Liver (tissue), 3 donors: ENCODE data around the gene LNPK.

Experiments
- GABPA ChIP-seq, 2 donors: IDR thresholded peaks in 1 of 2; conservative IDR thresholded peaks in 1 of 2; 2 replicates each; pipeline ENCODE4 v1.6.1; 2016; ENCODE audit warnings: antibody characterized with exemption in 2 of 2, mild to moderate bottlenecking in 1 of 2, moderate library complexity in 1 of 2
- HNF4A ChIP-seq, 2 donors: conservative IDR thresholded peaks; 2 replicates each; pipeline ENCODE4 v1.6.1; 2016; ENCODE audit warnings: antibody characterized with exemption in 2 of 2, mild to moderate bottlenecking in 2 of 2
- SP1 ChIP-seq: IDR thresholded peaks from 2 replicates; pipeline ENCODE4 v1.6.1; 2018; ENCODE audit warnings: antibody characterized with exemption, mild to moderate bottlenecking
- YY1 ChIP-seq: IDR thresholded peaks from 2 replicates; pipeline ENCODE4 v1.6.1; 2016; ENCODE audit warnings: antibody characterized with exemption, mild to moderate bottlenecking
- TF ChIP-seq, protein P1 (sequence below): fragments of 150-350 bp; IDR thresholded peaks from 2 replicates; pipeline ENCODE4 v1.5.1; 2017; ENCODE audit warnings: improper control_type of control experiment, low read depth, low read length; ENCODE audit not compliant: missing input control
- TF ChIP-seq, protein P2 (sequence below): IDR thresholded peaks from 2 replicates; pipeline ENCODE4 v1.6.1; 2016; ENCODE audit warnings: antibody characterized with exemption, mild to moderate bottlenecking
- TF ChIP-seq, protein P3 (sequence below): IDR thresholded peaks from 2 replicates; pipeline ENCODE4 v1.6.1; 2016; ENCODE audit warnings: antibody characterized with exemption
- TF ChIP-seq, protein P4 (sequence below): IDR thresholded peaks from 2 replicates; pipeline ENCODE4 v1.6.1; 2016; ENCODE audit warnings: antibody characterized with exemption
- donor health status: healthy.
- donor health status: healthy.

DNA sequence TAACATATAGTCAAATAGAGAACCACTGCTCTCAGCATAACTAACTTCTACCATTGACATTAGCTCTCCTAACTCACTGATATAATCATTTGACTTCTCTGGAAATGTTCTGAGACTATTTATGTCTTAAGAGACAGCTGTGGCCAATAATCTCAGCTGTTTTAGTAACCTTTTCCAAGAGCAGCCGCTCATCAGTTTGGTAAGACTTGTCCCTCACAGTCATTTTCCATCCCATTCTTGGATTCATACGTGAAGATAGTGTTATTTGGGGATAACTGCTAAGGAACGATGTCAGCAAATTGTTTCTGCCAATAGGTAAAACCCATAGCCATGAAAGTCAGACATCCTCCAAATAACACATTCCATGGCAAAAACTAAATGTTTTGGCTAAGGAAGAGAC, 127.8 kb downstream of the LNPK start:
- TF ChIP-seq, protein P1, sequence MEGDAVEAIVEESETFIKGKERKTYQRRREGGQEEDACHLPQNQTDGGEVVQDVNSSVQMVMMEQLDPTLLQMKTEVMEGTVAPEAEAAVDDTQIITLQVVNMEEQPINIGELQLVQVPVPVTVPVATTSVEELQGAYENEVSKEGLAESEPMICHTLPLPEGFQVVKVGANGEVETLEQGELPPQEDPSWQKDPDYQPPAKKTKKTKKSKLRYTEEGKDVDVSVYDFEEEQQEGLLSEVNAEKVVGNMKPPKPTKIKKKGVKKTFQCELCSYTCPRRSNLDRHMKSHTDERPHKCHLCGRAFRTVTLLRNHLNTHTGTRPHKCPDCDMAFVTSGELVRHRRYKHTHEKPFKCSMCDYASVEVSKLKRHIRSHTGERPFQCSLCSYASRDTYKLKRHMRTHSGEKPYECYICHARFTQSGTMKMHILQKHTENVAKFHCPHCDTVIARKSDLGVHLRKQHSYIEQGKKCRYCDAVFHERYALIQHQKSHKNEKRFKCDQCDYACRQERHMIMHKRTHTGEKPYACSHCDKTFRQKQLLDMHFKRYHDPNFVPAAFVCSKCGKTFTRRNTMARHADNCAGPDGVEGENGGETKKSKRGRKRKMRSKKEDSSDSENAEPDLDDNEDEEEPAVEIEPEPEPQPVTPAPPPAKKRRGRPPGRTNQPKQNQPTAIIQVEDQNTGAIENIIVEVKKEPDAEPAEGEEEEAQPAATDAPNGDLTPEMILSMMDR, result no peak
- TF ChIP-seq, protein P2, sequence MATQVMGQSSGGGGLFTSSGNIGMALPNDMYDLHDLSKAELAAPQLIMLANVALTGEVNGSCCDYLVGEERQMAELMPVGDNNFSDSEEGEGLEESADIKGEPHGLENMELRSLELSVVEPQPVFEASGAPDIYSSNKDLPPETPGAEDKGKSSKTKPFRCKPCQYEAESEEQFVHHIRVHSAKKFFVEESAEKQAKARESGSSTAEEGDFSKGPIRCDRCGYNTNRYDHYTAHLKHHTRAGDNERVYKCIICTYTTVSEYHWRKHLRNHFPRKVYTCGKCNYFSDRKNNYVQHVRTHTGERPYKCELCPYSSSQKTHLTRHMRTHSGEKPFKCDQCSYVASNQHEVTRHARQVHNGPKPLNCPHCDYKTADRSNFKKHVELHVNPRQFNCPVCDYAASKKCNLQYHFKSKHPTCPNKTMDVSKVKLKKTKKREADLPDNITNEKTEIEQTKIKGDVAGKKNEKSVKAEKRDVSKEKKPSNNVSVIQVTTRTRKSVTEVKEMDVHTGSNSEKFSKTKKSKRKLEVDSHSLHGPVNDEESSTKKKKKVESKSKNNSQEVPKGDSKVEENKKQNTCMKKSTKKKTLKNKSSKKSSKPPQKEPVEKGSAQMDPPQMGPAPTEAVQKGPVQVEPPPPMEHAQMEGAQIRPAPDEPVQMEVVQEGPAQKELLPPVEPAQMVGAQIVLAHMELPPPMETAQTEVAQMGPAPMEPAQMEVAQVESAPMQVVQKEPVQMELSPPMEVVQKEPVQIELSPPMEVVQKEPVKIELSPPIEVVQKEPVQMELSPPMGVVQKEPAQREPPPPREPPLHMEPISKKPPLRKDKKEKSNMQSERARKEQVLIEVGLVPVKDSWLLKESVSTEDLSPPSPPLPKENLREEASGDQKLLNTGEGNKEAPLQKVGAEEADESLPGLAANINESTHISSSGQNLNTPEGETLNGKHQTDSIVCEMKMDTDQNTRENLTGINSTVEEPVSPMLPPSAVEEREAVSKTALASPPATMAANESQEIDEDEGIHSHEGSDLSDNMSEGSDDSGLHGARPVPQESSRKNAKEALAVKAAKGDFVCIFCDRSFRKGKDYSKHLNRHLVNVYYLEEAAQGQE, result no peak
- no peak for TF ChIP-seq GABPA (IDR thresholded peaks at IDR 0.05 in 1 of 2, conservative IDR thresholded peaks at IDR 0.05 in 1 of 2)
- TF ChIP-seq, protein P3, sequence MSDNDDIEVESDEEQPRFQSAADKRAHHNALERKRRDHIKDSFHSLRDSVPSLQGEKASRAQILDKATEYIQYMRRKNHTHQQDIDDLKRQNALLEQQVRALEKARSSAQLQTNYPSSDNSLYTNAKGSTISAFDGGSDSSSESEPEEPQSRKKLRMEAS, result no peak
- TF ChIP-seq YY1, result no peak
- no peak for TF ChIP-seq SP1
- TF ChIP-seq HNF4A (conservative IDR thresholded peaks at IDR 0.05), result no peak
- TF ChIP-seq, protein P4, sequence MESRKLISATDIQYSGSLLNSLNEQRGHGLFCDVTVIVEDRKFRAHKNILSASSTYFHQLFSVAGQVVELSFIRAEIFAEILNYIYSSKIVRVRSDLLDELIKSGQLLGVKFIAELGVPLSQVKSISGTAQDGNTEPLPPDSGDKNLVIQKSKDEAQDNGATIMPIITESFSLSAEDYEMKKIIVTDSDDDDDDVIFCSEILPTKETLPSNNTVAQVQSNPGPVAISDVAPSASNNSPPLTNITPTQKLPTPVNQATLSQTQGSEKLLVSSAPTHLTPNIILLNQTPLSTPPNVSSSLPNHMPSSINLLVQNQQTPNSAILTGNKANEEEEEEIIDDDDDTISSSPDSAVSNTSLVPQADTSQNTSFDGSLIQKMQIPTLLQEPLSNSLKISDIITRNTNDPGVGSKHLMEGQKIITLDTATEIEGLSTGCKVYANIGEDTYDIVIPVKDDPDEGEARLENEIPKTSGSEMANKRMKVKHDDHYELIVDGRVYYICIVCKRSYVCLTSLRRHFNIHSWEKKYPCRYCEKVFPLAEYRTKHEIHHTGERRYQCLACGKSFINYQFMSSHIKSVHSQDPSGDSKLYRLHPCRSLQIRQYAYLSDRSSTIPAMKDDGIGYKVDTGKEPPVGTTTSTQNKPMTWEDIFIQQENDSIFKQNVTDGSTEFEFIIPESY, result no peak
